ENCODE results near the gene CCDC138.

Gene CCDC138

GRCh38 chr2:108829578-108830310 lies 43.2 kb downstream of the CCDC138 start:
- no peak for FAIRE-seq

GRCh38 chr2:108833219-108833618 lies 46.6 kb downstream of the CCDC138 start:
- FAIRE-seq = no peak

GRCh38 chr2:108834620-108835019 lies 48.0 kb downstream of the CCDC138 start:
- no peak for FAIRE-seq

- FAIRE-seq = no peak
Observed at GRCh38 chr2:108835040-108835439, 48.5 kb downstream of the CCDC138 start.

- no peak for FAIRE-seq
Observed at GRCh38 chr2:108837198-108837597, 50.6 kb downstream of the CCDC138 start.

GRCh38 chr2:108841506-108841905 lies 54.9 kb downstream of the CCDC138 start:
- peak; percentile 79 for FAIRE-seq

GRCh38 chr2:108845923-108846322 lies 59.4 kb downstream of the CCDC138 start:
- no peak for FAIRE-seq

- no peak for FAIRE-seq
Observed at GRCh38 chr2:108847000-108847399, 60.4 kb downstream of the CCDC138 start.

- no peak for FAIRE-seq
Observed at GRCh38 chr2:108852375-108852774, 65.8 kb downstream of the CCDC138 start.

GRCh38 chr2:108853421-108853820 lies 66.8 kb downstream of the CCDC138 start:
- peak; percentile 51 for FAIRE-seq

- FAIRE-seq = no peak
Observed at GRCh38 chr2:108854484-108854883, 67.9 kb downstream of the CCDC138 start.

- peak; percentile 87 for FAIRE-seq
Observed at GRCh38 chr2:108855194-108855593, 68.6 kb downstream of the CCDC138 start.

- FAIRE-seq = no peak
Observed at GRCh38 chr2:108858894-108859293, 72.3 kb downstream of the CCDC138 start.

- no peak for FAIRE-seq
Observed at GRCh38 chr2:108866041-108866440, 79.5 kb downstream of the CCDC138 start.

GRCh38 chr2:108868911-108869310 lies 82.3 kb downstream of the CCDC138 start:
- no peak for FAIRE-seq

- FAIRE-seq = no peak
Observed at GRCh38 chr2:108869542-108869941, 83.0 kb downstream of the CCDC138 start.

GRCh38 chr2:108870069-108870644 lies 83.6 kb downstream of the CCDC138 start:
- FAIRE-seq = no peak

- no peak for FAIRE-seq
Observed at GRCh38 chr2:108877506-108877905, 90.9 kb downstream of the CCDC138 start.

- FAIRE-seq = no peak
Observed at GRCh38 chr2:108878276-108878675, 91.7 kb downstream of the CCDC138 start.

- no peak for FAIRE-seq
Observed at GRCh38 chr2:108884619-108885018, 98.0 kb downstream of the CCDC138 start.

GRCh38 chr2:108889907-108890306 lies 103.3 kb downstream of the CCDC138 start:
- no peak for FAIRE-seq

- FAIRE-seq = no peak
Observed at GRCh38 chr2:108893277-108893676, 106.7 kb downstream of the CCDC138 start.

- FAIRE-seq = no peak
Observed at GRCh38 chr2:108894766-108895165, 108.2 kb downstream of the CCDC138 start.

GRCh38 chr2:108895188-108895587 lies 108.6 kb downstream of the CCDC138 start:
- no peak for FAIRE-seq

GRCh38 chr2:108896741-108897140 lies 110.2 kb downstream of the CCDC138 start:
- no peak for FAIRE-seq
